ENCODE results near the gene ZNF480. TPM values are rescaled to one million over a fixed set of nuclear protein-coding genes. Genes with fewer than 3 reads are reported as not detected.
A peak's percentile ranks its signal among the peaks of the same experiment; 100 is the strongest.
"Not testable (repeated sequence)": the region's sequence is repeated elsewhere in the genome, so short reads cannot be mapped to it uniquely, and the experiment has no call there.

Gene ZNF480
- total RNA-seq: 1 to 10 TPM; 4.6 to 8.5 TPM

DNA sequence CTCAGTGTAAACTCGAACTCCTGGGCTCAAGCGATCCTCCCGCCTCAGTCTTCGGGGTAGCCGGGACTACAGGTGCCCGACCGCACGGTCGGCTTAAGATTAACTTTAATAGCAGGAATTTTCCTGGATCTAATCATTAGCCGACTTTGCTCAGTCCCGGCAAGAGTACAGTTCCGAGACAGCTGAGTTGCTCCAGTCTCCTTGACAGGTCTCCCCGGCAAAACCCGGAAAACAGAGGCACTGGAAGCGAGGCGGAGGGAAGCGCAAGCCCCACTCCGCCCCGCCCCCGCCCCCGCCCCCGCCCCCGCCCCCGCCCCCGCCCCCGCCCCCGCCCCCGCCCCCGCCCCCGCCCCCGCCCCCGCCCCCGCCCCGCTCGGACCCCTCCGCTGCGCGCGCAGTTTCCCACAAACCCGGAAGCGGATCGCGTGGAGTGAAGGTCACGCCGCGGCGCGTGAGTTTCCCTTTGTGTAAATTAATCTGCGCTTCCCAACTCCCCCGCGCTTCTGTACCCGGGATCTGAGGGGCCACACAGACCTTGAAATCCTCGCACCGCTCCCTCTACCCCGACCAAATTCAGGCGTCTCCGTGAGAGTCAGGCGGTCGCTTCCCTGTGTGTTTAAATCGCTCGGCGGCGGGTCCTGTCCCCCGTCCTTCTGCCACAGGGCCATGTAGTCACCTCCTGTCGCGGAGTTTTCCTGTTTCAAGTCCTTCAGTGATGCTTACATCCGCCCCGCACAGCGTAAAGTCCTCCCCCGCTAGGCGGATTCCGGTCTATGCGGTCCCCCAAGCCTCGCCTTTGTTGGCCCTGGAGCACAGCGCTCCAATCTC, at the start of gene ZNF480:
Gene ZNF480, plus strand, starts transcription at position 397 of the 828 bp plus-strand sequence. CDS start 3,244 bp downstream, outside the sequence.
- H3K27ac ChIP-seq: peak within 1 kb of the TSS; percentile 86 to 98
- H3K4me1 ChIP-seq (ENCODE audit: control insufficient read depth in 1 of 2, low read depth in 2 of 2): peaks cover 9 to 17% of the 10 kb centered on the region in 2 donors
- H3K36me3 ChIP-seq: peaks cover 25% of the 10 kb centered on the region
- H3K27me3 ChIP-seq (replicated peaks; ENCODE audit: insufficient read depth): no peaks in the 10 kb centered on the region
- TF ChIP-seq, protein P1, sequence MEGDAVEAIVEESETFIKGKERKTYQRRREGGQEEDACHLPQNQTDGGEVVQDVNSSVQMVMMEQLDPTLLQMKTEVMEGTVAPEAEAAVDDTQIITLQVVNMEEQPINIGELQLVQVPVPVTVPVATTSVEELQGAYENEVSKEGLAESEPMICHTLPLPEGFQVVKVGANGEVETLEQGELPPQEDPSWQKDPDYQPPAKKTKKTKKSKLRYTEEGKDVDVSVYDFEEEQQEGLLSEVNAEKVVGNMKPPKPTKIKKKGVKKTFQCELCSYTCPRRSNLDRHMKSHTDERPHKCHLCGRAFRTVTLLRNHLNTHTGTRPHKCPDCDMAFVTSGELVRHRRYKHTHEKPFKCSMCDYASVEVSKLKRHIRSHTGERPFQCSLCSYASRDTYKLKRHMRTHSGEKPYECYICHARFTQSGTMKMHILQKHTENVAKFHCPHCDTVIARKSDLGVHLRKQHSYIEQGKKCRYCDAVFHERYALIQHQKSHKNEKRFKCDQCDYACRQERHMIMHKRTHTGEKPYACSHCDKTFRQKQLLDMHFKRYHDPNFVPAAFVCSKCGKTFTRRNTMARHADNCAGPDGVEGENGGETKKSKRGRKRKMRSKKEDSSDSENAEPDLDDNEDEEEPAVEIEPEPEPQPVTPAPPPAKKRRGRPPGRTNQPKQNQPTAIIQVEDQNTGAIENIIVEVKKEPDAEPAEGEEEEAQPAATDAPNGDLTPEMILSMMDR (IDR thresholded peaks at IDR 0.05): no peak
- ATAC-seq (ENCODE audit: insufficient number of reproducible peaks, low FRiP score, low read depth) (peak; percentile 66), DNase-seq (ENCODE audit: low spot score) (peak; percentile 42)
- peaks cover 4% of the 10 kb centered on the region for H3K9me3 ChIP-seq
- H3K4me3 ChIP-seq: peak within 1 kb of the TSS; percentile 100

- Histone ChIP-seq H3K4me3 (no peak overlapping the region), H3K36me3 (no peaks in the 10 kb centered on the region), H3K27ac (no peak overlapping the region), H3K4me1 (ENCODE audit: control insufficient read depth in 1 of 2, low read depth in 2 of 2) (no peaks in the 10 kb centered on the region), H3K9me3 (no peaks in the 10 kb centered on the region), H3K27me3 (replicated peaks; ENCODE audit: insufficient read depth) (no peaks in the 10 kb centered on the region)
- DNase-seq (ENCODE audit: low spot score) (no peak), ATAC-seq (ENCODE audit: insufficient number of reproducible peaks, low FRiP score, low read depth) (no peak)
- TF ChIP-seq, protein P1 (IDR thresholded peaks at IDR 0.05): peak; percentile 21
Observed at GRCh38 chr19:52248241-52248640, 48.7 kb upstream of the ZNF480 start.

DNA sequence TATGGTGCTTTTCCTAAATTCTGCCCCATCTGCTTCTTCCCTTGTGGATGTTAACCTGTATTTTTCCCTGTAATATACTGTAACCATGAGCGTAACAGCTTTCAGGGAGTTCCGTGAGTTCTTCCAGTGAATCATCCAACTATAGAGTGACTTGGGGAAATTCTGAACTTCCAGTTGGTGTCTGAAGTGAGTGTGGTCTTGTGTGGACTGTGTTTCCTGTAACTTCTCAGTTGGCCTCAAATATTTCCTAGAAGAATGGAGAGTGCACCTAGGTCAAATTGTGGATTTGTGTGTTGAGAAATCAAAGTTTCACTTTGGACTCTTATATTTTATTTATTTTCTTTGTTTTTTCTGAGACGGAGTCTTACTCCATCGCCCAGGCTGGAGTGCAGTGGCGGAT, 38.5 kb upstream of the ZNF480 start:
- DNase-seq (ENCODE audit: low spot score) (no peak), ATAC-seq (ENCODE audit: insufficient number of reproducible peaks, low FRiP score, low read depth) (no peak)
- Histone ChIP-seq H3K4me3 (no peak overlapping the region), H3K27me3 (replicated peaks; ENCODE audit: insufficient read depth) (no peaks in the 10 kb centered on the region), H3K4me1 (ENCODE audit: control insufficient read depth in 1 of 2, low read depth in 2 of 2) (no peaks in the 10 kb centered on the region), H3K9me3 (no peaks in the 10 kb centered on the region), H3K27ac (no peak overlapping the region), H3K36me3 (no peaks in the 10 kb centered on the region)
- TF ChIP-seq, protein P1 (IDR thresholded peaks at IDR 0.05): no peak

DNA sequence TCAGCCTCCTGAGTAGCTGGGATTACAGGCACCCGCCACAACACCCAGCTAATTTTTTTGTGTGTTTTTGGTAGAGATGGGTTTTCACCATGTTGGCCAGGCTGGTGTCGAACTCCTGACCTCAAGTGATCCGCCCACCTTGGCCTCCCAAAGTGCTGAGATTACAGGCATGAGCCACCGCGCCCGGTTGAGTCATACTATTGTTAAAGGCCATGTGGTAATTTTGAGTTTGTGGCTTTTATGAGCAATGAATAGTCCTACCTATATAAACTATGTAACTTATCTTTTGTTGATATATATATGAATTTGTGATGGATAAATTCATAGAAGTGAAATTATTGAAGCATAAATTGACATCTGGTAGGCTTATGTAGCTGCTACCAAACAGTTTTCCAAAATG, 31.4 kb upstream of the ZNF480 start:
- not testable (repeated sequence) for H3K27ac ChIP-seq; H3K27me3 ChIP-seq (replicated peaks; ENCODE audit: insufficient read depth); H3K4me1 ChIP-seq (ENCODE audit: control insufficient read depth in 1 of 2, low read depth in 2 of 2); H3K36me3 ChIP-seq; DNase-seq (ENCODE audit: low spot score); ATAC-seq (ENCODE audit: insufficient number of reproducible peaks, low FRiP score, low read depth); H3K4me3 ChIP-seq; H3K9me3 ChIP-seq

GRCh38 chr19:52269338-52270261, 27.4 kb upstream of the ZNF480 start, which contains the start of gene ZNF766:
Gene ZNF766 (plus strand): TSS chr19:52269587. CDS start chr19:52269614, 27 bp downstream.
- peaks cover 5 to 18% of the 10 kb centered on the region in 2 donors for H3K4me1 ChIP-seq (ENCODE audit: control insufficient read depth in 1 of 2, low read depth in 2 of 2)
- H3K9me3 ChIP-seq: no peaks in the 10 kb centered on the region
- H3K4me3 ChIP-seq: peak within 1 kb of the TSS; percentile 94
- peak; percentile 97 for ATAC-seq (ENCODE audit: insufficient number of reproducible peaks, low FRiP score, low read depth)
- H3K27me3 ChIP-seq (replicated peaks; ENCODE audit: insufficient read depth): no peaks in the 10 kb centered on the region
- TF ChIP-seq, protein P1 (IDR thresholded peaks at IDR 0.05): no peak
- peak; percentile 89 for DNase-seq (ENCODE audit: low spot score)
- no peaks in the 10 kb centered on the region for H3K36me3 ChIP-seq
- peak within 1 kb of the TSS; percentile 97 to 99 for H3K27ac ChIP-seq

All from thoracic aorta (tissue), 2 donors.